Measurements from ENCODE around the gene CDH4. TPM values are rescaled to one million over a fixed set of nuclear protein-coding genes. Genes with fewer than 3 reads are reported as not detected.

The CDH4 gene
- total and polyA plus RNA-seq, 10 donors = 0.30 to 20.1 (median 7.7) TPM

GRCh38 chr20:61955668-61956395 lies 703.8 kb downstream of the CDH4 start:
- H3K4me3 ChIP-seq = no peak overlapping the region
- H3K27me3 ChIP-seq (replicated peaks in 1 of 7) = peaks cover 0 to 34% (median 9%) of the 10 kb centered on the region in 7 donors
- 67 to 85% (median 79%) methylated on average over 6 of the region's 6 CpGs for WGBS, 5 donors
- no peaks in the 10 kb centered on the region for H3K36me3 ChIP-seq
- intact Hi-C loops (cut with DNase I; ENCODE audit: low total_unique reads) = no loop called here
- H3K9me3 ChIP-seq = no peaks in the 10 kb centered on the region
- H3K27ac ChIP-seq = no peak overlapping the region
- no peaks in the 10 kb centered on the region for H3K4me1 ChIP-seq
- DNase-seq = no peak
- TF ChIP-seq POLR2A (IDR thresholded peaks at IDR 0.05) (no peak), CTCF (IDR thresholded peaks at IDR 0.05 in 8 of 11, conservative IDR thresholded peaks at IDR 0.05 in 3 of 11) (no peak), POLR2AphosphoS5 (IDR thresholded peaks at IDR 0.05) (no peak)

GRCh38 chr20:61956396-61957342 lies 704.6 kb downstream of the CDH4 start:
- WGBS, 5 donors = 60 to 66% (median 64%) methylated on average over 12 of the region's 12 CpGs
- intact Hi-C loops (cut with DNase I; ENCODE audit: low total_unique reads) = no loop called here
- no peaks in the 10 kb centered on the region for H3K9me3 ChIP-seq
- TF ChIP-seq POLR2AphosphoS5 (IDR thresholded peaks at IDR 0.05) = no peak
- no peak for TF ChIP-seq POLR2A (IDR thresholded peaks at IDR 0.05)
- no peaks in the 10 kb centered on the region for H3K4me1 ChIP-seq
- no peak for DNase-seq
- H3K27me3 ChIP-seq (replicated peaks in 1 of 7) = peaks cover 0 to 31% (median 8%) of the 10 kb centered on the region in 7 donors
- H3K4me3 ChIP-seq = no peak overlapping the region
- no peak overlapping the region for H3K27ac ChIP-seq
- no peaks in the 10 kb centered on the region for H3K36me3 ChIP-seq

- intact Hi-C loops (cut with DNase I; ENCODE audit: low total_unique reads) = no loop called here
- H3K4me3 ChIP-seq = no peak overlapping the region
- H3K27me3 ChIP-seq (replicated peaks in 1 of 7) = peaks cover 0 to 16% (median 0%) of the 10 kb centered on the region in 7 donors
- H3K36me3 ChIP-seq = no peaks in the 10 kb centered on the region
- no peak overlapping the region for H3K27ac ChIP-seq
- peak; percentile 28 for DNase-seq
- TF ChIP-seq POLR2A (IDR thresholded peaks at IDR 0.05) = no peak
- no peak for TF ChIP-seq CTCF (IDR thresholded peaks at IDR 0.05 in 8 of 11, conservative IDR thresholded peaks at IDR 0.05 in 3 of 11)
- TF ChIP-seq POLR2AphosphoS5 (IDR thresholded peaks at IDR 0.05) = no peak
- WGBS, 5 donors = 81 to 89% (median 85%) methylated on average over 12 of the region's 12 CpGs
- no peaks in the 10 kb centered on the region for H3K4me1 ChIP-seq
- H3K9me3 ChIP-seq = no peaks in the 10 kb centered on the region
Measured at GRCh38 chr20:61957961-61958715, 706.1 kb downstream of the CDH4 start.
